HG03097 (cell line): ENCODE measurements around the gene REXO2.
A peak's percentile ranks its signal among the peaks of the same experiment; 100 is the strongest.

Source experiments
- ATAC-seq: cut with Tn5 transposase; IDR thresholded peaks from one replicate; pipeline ENCODE4 v1.9.1; 2021; ENCODE audit not compliant: unreplicated experiment, low FRiP score

Gene REXO2

GRCh38 chr11:114439229-114440120 is at the start of gene REXO2:
Gene REXO2 (plus strand): TSS chr11:114439467. CDS start chr11:114439529, 62 bp downstream.
- peak; percentile 99 for ATAC-seq

DNA sequence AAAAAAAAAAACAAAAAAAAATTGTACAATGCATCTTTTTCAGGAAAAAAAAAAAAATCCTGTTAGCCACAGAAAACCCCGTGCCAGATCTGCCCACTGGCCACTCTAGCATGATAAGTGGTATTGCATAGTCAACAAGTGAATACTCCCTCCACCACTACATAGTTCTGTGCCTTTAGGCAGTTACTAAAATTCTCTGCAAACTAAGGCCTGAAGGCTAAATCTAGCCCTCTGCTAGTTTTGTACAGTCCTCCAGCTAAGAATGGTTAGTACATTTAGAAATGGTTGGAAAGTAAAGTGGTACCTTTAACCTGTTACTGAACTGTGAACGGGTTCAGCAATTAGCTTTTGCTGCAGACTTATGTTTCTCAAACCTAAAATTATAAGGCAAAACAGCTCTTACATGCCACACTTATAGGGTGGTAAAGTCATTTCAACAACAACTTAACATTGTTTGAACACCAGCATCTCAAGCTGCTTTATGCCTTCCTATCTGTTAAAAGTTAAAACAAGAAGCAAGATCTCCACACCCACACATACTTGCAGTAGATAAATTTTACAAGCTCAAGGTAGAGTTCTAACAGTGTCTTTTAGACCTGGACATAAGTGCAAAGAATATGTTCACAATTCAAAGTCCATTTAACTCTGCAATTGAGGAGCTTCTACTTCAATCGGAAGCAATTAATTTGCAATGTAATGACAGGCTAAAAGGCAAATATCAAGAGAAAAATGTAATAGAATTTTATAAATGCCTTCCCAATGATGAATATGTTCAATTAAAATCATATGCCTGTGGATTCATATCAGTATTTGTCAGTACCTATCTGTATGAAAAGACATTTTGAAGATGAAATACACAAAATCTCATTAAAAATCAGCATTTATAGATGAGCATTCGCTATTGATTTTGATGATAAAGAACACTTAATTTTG is 46.3 kb upstream of the REXO2 start:
- no peak for ATAC-seq

- no peak for ATAC-seq
Measured at GRCh38 chr11:114395736-114396135, 43.5 kb upstream of the REXO2 start.

DNA sequence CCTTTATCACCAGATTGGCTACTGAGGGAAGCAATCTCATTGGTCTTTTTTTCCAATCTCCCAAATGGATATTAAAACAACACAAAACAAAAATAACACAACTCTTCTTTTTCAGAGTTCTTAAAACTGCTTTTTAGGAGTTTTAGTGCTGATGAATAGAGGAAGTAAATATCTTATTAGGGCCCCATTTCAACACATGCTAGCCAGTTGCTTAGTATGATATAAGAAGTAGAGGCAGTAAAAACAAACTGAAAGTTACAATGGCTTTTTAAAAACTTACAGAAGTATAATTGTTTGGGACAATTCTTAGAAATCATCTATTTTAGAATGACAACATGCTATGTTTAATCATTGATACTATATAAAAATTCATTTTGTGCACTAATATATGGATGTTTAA is 42.4 kb upstream of the REXO2 start:
- ATAC-seq: no peak

- no peak for ATAC-seq
Measured at GRCh38 chr11:114397349-114397982, 41.8 kb upstream of the REXO2 start.

DNA sequence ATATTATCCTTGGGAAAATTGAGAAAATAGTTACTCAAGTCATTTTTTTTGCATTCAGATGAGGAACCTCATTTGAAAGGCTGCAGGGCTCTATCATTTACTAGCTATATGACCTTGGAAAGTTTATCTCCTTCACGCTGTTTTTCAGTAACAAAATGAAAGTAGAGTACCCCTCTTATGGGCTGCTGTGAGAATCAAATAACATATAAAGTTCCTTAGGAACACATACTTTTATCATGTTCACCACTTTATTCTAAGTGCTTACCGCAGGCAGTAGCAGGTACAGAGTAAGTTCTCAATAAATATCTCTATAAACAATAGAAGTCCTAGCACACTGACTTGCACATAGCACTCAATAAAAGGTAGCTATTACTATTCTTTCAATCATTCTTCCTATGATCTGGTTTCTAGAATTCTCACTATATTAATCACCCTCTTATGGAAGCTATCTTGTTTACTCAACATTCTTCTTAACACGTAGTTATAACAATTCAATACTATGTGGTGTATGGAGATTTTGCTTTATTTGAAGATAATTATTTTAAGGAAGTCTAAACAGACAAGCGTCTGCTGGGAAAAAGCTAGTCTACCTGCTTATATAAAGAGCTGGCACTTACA is 40.9 kb upstream of the REXO2 start:
- no peak for ATAC-seq

GRCh38 chr11:114399490-114400215 is 39.6 kb upstream of the REXO2 start:
- ATAC-seq: peak; percentile 15

DNA sequence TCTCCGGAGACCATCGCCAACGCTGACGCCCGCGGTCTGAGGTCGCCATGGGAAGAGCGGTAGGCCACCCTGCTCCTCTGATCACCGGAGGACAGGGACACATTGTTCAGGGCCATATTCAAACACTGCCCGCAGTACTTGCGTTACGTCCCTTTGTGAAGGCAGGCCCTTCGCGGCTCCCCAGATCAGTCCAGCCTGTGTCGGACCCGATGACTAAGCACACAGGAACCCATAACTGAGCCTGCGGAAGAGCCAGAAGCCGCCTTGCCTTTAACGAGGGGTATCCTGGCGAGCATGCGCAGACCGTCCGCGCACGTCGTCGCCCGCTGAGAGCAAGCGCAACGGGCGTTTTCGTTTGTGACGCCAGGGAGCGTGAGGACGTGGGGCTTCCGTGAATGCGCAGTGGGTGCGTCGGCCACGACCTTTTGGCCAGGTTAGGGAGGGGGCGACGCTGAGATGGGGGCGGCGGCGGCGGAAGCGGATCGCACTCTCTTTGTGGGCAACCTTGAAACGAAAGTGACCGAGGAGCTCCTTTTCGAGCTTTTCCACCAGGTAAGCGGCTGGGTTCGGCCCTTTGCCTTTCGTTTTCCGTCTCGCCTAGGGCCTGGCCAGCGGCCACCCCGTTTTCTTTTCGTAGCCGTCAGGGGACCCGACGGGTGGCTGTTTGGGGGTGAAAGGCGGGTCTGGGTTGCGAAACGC is 38.9 kb upstream of the REXO2 start, which contains the start of the genes C11orf71 and RBM7:
TSS of gene C11orf71 (minus strand) at position 296 of the 699 bp plus-strand sequence. CDS start at position 116, 180 bp downstream.
TSS of gene RBM7 (plus strand) at position 451 of the 699 bp plus-strand sequence. CDS start at position 457, 6 bp downstream.
- peak; percentile 96 for ATAC-seq

DNA sequence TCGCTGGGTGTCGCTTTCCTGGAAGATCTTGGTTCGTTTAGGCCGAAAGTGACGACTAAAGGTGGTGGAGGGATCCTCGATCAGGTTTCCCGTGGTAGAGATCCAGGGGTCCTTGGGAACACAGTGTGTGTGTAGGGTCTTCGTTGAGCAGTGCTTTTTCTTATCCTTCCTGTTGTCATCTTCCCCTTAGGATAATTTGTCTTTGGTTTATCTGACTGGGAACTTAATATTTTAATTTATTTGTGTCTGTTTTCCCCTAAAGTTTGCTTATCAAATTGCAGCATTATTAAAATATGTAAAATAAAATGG is 38.4 kb upstream of the REXO2 start:
- ATAC-seq: no peak

GRCh38 chr11:114401311-114401710 is 38.0 kb upstream of the REXO2 start:
- no peak for ATAC-seq

DNA sequence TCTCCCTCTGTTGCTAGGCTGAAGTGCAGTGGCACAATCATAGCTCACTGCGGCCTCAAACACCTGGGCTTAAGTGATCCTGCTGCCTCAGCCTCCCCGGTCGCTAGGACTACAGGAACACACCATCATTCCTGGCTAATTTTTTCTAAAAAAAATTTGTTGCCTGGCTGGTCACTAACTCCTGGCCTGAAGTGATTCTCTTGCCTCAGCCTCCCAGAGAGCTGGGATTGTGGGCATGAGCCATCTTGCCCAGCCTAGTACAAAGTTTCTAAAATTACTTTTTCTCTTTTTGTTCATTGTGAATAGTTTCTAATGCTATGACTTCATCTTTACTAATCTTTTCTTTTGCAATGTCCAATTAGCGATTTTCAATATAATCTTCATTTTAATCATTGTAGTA is 26.3 kb upstream of the REXO2 start:
- no peak for ATAC-seq

DNA sequence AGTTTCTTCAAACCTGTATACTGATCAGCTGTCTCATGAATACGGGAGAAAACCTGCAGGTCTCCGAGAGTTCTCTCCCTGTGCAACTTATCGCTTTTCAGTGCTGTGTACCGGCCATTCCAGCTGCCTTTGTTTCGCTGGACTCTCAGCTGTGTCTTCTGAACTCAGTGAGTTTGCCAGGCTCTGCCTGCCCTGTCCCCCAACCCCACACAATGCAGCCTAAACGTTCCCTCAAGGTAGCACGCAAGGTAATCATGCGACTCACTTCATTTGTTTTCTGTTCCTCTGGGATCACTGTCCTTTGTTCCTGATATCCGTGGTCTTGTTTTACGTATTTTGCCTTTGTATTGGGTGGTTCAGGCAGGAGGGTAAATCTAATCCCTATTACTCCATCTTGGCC is 25.3 kb upstream of the REXO2 start:
- no peak for ATAC-seq

DNA sequence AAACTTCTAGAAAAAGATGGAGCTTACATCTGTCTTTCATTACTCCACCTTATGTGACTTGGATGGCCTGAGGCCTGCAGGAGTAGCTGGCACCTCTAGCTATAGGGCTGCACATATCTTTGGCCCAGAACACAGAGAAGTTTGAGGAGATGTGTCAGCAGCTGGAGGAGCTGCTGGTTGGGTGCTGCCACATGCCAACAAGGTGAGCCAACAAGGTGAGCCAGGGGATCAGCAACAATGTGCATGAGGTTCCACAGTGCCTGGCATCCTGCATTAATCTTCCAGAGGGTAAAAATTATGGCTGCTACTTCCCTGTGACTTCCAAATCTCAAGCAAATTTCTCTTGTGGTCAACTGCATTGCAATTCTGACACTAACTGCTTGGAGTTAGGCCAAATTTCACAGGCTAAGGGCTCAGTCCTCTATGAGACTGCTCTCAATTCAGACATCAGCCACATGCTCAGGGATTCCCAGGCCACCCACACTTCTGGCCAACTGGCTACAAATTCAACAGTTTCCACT is 22.8 kb upstream of the REXO2 start:
- ATAC-seq: no peak

DNA sequence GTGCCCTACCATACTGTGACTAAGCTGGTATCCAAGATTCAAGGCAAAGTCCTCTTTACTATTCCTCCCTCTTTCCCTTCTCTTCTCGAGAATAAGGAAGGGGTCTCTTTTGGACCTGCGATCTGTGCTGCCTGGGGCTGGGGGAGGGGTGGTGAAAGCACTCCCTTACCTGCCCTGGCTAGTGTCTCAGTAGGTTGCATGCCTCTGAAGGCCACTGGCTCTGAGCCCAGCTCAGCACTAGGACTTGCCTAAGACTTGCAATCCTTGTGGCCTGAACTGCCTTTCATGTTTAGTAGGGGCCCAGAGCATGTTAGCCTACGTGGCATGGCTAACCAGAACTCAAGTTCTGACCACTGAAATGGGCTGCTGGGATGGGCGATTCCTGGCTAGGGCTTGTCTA is 13.0 kb upstream of the REXO2 start:
- ATAC-seq: no peak

DNA sequence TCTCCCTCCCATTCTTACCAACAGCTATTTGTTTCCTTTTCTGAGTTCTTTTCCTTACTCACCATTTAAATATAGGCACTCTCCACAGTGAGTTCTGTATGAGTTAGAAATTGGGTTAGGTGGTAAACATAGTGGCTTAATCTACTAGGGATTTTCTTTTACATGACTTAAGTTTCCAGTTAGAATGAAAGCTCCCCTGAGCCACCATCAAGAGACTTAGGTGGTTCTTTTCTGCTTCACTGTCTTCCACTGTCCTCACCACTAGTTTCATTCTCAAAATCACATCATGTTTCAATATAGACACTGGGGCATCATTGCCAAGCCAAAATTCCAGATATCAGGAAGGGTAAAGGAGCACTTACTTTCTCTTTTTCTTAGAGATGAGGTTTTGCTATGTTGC is 9.0 kb upstream of the REXO2 start:
- no peak for ATAC-seq

GRCh38 chr11:114432893-114433292 is 6.4 kb upstream of the REXO2 start:
- ATAC-seq: no peak

DNA sequence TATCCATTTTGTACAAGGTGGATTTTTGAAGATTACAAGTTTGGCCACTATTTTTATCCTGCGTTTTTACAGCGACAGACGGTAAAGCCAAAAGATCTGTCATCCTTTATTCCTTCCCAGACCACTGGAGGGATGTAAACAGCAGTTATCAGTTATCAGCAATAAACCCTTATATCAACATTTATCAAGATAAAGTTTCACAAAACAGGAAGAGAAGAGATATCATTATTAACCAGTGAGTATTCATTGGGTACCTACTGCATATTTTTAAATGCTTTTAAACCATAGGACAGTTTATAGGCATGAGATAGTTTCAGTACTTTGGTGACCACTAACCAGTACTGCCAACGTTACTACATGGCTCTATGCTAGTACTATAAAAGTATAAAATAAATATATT is 5.9 kb upstream of the REXO2 start:
- no peak for ATAC-seq

GRCh38 chr11:114438303-114438702 is 964 bp upstream of the REXO2 start:
- no peak for ATAC-seq
